GM19193 (cell line): ENCODE results near the gene S100B.

Source experiments
- POLR2A ChIP-seq: IDR thresholded peaks from 4 replicates; pipeline ENCODE4 v1.6.1; 2011; ENCODE audit not compliant: insufficient read depth, insufficient read length; ENCODE audit errors: extremely low read depth

Gene S100B

DNA sequence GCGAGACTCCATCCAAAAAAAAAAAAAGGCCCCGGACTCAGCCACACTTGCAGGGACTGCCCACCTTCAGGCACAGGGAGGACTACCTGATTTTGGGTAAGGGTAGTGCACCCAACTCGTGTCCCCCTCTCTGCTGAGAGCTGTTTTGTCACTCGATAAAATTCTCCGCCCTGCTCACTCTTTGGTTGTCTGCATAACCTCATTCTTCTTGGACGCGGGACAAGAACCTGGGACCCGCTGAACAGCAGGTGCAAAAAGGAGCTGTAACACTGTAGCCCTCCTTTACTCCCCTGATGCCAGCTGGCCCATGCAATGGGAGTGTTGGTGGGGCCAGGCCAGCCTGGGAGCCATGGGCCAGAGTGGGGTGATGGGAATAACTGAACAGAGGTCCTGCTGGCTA lies 10.6 kb downstream of the S100B start:
- no peak for TF ChIP-seq POLR2A

DNA sequence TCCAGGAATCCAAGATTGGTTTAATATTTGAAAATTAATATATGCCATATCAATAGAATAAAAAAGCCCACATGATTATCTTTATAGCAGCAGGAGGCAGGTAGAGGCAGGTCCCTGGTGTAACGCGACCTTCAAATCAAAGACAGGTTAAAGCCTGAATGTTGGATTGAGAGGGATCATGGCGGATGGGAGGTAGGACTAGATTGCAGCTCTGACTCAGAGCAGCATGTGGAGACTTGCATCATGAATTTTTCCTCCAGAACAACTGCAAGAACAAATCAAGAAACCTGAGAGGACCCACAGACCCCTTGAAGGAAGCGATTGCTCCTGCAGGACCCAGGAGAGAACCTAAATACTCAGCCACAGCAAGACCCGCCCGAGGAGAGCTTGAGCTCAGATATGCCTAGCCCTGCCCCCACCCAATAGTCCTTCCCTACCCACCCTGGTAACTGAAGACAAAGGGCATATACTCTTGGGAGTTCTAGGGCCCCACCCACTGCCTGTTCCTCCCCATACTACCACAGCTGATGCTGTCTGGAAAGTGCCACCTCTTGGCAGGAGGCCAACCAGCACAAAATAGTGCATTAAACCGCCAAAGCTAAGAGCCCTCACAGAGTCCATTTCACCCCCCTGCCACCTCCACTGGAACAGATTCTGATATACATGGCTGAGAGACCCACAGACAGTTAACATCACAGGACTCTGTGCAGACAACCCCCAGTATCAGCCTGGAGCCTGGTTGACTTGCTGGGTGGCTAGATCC lies 19.5 kb downstream of the S100B start:
- TF ChIP-seq POLR2A, result no peak

DNA sequence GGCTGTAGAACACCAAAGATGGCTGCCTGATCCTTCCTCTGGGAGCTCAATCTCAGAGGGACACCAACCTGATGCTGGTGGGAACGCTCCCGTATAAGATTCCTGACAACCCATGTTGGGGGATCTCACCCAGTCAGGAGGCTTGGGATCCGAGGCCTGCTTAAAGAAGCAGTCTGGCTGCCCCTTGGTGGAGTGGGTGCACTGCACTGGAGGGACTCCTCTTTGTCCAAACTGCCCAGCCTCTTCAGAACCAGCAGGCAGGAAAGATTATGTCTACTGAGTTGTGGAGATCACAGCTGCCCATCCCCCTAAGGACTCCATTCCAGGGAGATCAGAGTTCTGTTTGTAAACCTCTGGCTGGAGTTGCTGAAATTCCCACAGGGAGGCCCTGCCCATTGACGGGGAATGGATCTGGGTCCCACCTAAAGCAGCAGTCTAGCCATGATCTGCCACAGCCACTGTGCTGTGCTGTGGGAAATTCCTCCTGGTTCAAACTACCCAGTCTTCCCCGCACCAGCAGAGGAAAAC lies 23.0 kb downstream of the S100B start:
- TF ChIP-seq POLR2A, result no peak

DNA sequence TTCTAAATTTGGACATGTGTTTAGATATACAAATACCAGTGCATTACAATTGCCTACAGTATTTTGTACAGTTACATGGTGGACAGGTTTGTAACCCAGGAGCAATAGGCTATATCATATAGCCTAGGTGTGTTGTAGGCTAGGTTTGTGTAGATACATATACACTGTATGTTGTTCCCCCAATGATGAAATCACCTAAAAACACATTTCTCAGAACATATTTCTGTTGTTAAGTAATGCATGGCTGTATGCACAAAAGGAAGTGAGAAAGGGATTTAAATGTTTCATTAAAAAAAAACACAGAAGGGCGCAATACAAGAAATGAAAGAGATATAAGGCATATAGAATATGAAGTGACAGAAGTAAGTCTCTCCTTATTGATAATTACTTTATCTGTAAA lies 32.0 kb downstream of the S100B start:
- no peak for TF ChIP-seq POLR2A

DNA sequence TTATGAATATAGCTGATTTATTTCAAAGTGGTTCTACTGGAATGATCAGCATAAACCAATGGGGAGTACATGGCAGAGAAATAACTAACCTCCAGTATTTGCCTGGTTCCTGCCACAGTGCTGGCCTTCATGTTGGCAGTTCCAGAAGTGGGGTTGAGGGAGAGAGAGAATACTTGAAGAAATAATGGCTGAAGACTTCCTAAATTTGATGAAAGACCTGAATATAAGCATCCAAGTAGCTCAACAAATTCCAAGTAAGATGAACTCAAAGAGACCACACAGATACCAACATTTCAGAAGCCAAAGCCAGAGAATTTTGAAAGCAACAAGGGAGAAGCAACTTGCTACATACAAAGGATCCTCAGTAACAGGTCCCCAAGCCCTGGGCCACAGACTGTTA lies 34.3 kb downstream of the S100B start:
- TF ChIP-seq POLR2A, result no peak

DNA sequence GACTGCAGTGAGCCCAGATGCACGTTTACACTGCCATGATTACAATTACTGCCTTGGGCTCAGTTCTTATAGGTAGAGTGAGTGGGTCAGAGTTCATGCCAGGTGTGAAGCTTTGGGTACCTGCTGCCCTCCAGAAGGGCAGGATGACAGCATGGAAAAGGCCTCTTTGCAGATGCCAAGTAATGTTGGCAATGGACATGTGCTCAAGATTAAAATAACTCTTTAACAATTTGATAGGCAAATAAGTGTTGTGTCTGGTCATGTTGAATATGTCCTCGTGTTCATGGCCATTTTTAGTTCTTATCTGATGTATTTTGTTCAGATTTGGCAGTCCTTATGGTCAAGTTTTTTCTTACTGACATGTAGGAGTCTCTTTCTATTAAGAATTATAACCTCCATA lies 34.8 kb downstream of the S100B start:
- no peak for TF ChIP-seq POLR2A

DNA sequence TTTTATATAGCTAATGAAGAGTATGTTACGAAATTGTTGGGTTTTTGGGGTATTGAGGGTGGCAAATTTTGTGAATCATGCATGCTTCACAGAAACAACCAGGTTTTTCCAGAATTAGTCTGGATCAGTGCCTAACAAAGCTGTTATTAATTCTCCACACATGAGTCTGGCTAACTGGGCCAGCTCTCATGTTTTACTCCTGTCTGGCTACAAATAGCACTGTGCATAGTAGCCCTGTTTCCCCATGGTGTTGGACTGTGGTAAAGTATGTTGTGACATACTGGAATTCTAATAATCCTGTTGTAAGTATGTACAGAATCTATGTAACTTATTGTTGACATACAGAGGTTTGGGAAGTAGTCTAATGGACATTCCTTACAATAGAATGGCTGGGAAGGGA lies 35.8 kb downstream of the S100B start:
- TF ChIP-seq POLR2A, result no peak

DNA sequence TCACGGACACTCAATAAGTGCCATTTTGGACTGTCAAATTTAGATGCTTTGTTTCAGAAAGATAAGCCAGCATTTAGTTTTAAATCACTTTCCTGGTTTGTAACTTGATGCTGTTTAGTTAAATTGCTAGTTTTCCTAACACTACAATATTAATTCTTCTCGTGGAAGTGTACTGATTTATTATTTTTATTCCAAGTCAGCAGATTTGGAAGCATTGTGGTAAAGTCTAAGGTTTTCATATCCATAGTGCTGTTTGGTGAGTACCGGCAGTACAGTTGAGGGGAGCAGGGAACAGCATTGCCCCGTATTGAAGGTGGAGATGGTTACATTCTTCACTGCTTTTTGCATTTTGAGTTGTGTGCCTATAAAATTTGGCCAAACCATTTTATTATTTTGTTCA lies 36.3 kb downstream of the S100B start:
- no peak for TF ChIP-seq POLR2A

DNA sequence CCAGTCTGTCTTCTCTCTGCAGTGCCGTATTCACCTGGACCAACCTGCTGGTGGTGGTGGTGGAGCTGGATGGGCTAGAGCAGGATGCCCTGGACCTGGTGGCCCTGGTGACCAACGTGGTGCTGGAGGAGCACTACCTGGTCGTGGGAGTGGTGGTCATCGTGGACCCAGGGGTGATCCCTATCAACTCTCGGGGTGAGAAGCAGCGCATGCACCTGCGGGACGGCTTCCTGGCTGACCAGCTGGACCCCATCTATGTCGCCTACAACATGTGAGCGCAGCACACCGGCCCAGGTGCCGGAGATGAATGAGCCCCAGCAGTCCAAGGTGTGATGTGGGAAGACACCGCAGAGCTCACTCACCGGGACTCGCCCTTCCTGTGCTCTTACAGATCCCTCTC lies 37.5 kb downstream of the S100B start:
- no peak for TF ChIP-seq POLR2A

DNA sequence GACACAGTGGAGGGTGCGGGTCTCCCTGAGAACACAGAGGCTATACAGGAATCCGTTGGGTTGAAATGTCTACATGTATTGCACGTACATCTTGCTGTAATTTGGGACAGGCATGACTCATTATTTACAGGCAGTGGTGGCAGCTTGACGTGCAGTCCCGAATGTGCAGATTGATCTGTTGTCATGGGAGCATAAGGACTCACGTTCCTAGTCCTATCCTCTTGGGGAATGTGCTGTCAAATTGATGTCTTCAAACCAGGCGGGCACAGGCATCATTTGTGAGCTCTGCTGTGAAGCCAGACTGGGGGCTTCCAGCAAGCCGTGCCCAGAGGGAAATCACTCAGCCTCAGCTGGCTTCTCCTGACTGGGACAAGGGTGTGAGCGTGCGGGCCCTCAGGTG lies 40.5 kb downstream of the S100B start:
- TF ChIP-seq POLR2A, result no peak

DNA sequence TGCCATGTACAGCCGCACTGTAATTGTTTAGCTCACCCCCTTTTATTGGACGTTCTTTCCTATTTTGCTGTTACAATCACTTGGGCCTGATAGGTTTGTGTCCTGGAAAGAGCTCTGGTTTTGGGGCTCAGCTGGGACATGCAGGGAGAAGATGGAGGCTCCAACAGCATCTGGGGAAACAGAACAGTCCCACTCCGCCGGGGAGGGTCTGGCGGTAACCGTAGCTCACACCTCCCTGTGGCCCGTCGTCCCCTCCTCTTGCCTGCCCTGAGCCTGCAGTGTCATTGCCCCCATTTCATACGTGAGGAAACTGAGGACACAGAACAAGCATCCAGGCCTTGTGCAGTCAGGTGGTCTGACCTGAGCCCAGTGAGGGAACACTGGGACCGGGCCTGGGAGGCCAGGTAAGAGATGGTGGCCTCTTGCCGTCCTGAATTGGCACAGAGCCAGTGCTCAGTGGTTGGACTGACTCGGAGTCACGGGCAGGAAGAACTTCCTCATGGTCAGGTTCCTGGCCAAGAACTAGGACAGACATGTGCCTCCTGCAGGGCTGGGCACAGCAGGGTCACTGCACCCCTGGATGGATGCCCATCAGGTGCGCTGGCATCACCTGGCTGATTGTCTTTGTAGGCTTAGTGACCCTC lies 41.8 kb downstream of the S100B start:
- TF ChIP-seq POLR2A, result no peak

DNA sequence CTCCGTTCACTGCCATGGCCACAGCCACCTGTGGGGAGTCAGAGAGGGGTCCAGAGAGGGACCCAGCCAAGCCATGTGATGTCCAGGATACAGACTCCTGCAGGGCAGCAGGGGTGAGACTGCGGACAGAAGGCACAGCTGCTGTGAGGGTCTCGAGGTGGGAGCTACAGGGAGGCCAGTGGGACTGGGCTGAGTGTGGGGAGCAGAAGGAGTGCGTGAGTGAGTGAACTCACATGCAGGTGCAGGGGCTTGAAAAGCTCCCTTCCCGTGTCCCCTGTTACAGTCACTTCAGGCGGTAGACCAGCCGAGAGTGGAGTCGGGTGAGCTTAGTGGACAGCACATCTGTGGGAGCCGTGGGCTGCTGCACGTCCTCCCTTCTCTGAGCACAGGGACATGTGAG lies 42.4 kb downstream of the S100B start:
- TF ChIP-seq POLR2A, result no peak

DNA sequence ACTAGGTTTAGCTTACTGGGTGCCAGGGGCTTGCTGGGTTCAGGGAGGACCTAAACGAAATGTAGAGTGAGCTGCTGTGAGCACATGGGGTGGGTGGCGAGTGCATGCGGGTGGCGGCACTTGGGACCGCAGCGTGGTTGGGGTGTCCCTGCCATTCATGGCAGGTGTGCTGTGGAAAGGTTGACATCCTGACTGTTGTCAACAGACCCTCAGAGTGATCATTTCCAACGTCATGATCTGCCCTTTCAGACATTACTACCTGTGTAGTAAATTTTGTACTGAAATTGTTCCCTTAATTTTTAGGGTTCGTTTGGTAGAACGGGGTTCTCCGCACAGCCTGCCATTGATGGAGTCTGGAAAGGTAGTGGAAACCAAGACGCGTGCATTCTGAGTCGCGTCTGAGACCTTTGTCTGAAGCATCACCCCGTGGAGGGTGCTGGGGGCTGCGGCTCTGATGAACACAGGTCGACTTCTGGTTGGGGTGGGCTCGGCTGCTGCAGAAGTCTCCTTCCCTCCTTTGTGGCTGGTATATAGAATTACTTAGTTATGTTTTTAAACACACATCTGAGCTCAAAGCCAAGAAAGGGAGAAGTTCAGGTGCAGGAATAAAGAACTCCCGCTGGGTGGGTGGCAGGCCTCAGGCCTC lies 43.3 kb downstream of the S100B start:
- TF ChIP-seq POLR2A, result no peak

DNA sequence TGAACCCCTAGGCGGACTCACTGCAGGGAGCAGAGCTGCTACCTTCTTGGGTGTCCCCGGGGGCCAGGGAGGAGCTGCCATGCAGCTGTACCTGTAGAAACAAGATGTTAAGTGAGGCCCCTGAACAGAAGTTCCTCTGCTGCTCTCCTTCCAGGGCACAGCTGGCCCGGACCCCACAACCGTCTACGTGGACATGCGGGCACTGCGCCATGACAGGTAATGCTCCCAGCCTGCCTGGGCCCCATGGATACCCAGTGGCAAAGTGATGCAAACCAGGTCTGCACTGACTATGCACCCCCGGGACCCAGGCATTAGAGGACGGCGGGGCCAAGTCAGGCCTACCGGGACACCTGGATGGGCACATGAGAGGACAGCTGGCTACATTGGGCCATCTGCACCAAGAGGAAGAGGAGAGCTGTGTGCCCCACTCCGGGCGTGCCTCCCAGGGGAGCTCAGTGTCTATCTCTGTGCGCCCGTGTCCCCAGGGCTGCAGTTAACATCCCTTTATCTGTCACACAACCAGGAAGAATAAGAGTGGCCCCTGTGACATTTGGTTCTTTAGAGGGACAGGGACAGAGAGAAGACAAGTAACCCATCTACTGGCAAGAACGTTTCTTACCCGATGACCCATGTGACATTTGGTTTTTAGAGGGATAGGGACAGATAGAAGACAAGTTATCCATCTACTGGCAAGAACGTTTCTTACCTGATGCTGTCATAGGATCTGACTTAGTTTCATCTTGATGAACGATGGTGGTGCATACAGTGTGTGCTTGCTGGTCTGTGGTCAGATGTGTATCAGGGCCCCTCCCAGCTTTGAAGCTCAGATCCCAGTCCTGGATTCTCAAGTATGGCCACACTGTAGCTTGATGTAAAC lies 44.1 kb downstream of the S100B start:
- TF ChIP-seq POLR2A, result no peak

DNA sequence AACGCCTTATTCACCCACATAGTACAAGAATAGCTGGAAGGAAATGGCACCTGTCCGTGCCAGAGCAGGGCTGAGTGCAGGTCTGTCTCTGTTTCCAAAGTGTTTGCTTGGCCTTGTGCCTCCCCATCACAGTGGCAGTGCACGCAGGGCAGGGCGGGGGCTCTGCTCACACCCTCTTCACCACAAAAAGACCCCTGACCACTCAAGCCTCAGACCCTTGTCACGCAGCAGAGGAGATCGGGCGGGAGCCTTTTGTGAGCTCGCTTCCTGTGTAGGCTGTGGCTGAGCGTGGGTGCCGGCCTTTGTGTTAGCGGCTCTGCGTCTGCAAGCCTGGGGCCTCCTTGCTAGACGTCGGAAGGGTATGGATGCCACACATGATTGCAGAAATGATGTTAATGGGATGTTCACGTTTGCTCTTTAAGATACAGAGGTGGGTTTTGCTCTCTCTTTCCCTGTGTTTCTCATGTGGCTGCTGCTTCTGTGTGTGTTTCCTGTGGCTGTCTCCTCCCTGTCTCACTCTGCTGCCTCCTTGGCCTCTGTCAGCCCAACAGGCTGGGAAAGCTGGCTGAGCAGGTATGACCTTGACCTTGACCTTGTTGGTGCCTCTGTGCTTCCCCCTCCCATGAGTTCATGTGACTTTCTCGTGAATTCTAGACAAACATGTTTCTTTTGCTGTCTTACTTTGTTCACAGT lies 45.4 kb downstream of the S100B start:
- TF ChIP-seq POLR2A, result no peak

DNA sequence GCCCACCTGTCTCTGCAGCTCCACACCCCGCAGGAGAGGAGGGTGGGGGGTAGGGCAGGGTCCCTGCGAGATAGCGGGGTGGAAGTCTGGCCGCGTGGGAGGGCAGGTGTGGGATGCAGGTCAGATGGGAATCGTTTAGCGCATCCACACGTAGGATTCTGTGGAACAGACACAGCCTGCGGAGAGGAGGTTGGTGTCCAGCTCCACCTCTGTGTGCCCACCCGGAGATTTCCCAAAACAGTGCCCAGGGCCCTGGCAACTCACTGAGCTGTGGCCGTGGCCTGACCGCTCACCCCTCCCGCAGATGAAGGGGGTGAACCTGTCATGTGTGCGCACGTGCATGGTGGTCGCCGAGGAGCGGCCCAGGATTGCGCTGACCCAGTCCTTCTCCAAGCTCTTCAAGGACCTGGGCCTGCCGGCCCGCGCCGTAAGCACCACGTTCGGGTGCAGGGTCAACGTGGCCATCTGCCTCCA lies 46.9 kb downstream of the S100B start:
- no peak for TF ChIP-seq POLR2A
